ENCODE data around the gene BZW2. TPM values are rescaled to one million over a fixed set of nuclear protein-coding genes. Genes with fewer than 3 reads are reported as not detected.

The BZW2 gene
- total and polyA plus RNA-seq, 2 donors (not counting 1 experiment from before 2014, with no cell fraction given): 18.4 to 20.6 TPM

DNA sequence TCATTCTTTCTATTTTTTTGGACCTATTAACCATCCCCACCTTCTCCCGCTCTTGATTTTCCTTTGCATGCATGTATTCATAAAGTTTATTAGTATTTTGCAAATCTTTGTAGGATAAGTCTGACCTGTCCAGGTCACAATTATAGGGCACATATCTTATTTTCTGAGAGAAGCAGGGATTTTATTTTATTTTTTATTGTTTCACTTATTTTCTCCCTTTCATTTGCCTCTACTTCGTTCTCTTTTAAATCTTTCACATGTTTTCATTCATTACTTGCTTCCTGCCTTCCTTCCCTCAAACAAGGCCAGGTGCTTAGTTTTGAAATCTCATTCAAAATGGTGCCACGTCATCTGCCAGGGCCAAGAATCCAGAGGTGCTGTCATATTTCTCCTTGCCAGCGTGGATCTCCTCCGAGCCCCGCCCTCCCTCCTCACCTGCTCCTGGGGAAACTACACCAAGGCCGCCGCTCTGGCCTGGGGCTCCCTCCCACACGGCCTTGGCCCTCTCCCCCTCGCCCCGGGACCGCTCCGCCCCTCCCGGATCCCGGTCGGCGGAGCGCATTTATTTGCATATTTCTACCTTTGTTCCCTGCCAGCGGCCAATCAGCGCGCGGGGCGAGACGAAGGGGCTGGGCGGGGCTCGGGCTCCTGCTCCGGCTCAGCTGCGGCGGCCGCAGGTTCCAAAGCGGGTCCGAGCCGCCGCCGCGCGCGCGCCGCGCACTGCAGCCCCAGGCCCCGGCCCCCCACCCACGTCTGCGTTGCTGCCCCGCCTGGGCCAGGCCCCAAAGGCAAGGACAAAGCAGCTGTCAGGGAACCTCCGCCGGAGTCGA is 107.3 kb downstream of the BZW2 start, which contains the start of gene TSPAN13:
TSPAN13 (plus strand) TSS at position 654 of the 830 bp plus-strand sequence. CDS start 213 bp downstream, outside the sequence.
- Mint-ChIP-seq H3K9me3 (ENCODE audit: insufficient read depth) (no peaks in the 10 kb centered on the region), H3K27ac (peak within 1 kb of the TSS; percentile 96), H3K4me1 (peaks cover 36% of the 10 kb centered on the region), H3K4me3 (peak within 1 kb of the TSS; percentile 100), H3K27me3 (no peaks in the 10 kb centered on the region)
- Histone ChIP-seq H3K9ac (ENCODE audit: low read length) (peak within 1 kb of the TSS; percentile 89), H4K20me1 (ENCODE audit: control insufficient read depth, insufficient read depth, low read length, poor library complexity, severe bottlenecking) (peaks cover 4% of the 10 kb centered on the region), H2AFZ (ENCODE audit: insufficient read depth, low read depth, low read length, poor library complexity, severe bottlenecking) (peak within 1 kb of the TSS; percentile 79), H3K4me1 (ENCODE audit: control insufficient read depth in 2 of 2, insufficient read depth in 2 of 2, low read length in 2 of 2) (peaks cover 29% of the 10 kb centered on the region in 2 donors), H3K9me3 (ENCODE audit: control extremely low read depth in 1 of 3, control insufficient read depth in 2 of 3, insufficient read depth in 1 of 3, low read length in 2 of 3) (no peaks in the 10 kb centered on the region), H3K36me3 (replicated peaks in 1 of 2; ENCODE audit: control extremely low read depth in 1 of 2, control insufficient read depth in 1 of 2, extremely low read depth in 1 of 2, insufficient read depth in 2 of 2, low read length in 1 of 2) (no peaks in the 10 kb centered on the region), H3K27me3 (replicated peaks in 1 of 4; ENCODE audit: control extremely low read depth in 1 of 4, control insufficient read depth in 3 of 4, insufficient read depth in 4 of 4, low read length in 3 of 4) (no peaks in the 10 kb centered on the region), H3K4me3 (ENCODE audit: control extremely low read depth in 1 of 5, extremely low read depth in 1 of 5, insufficient read depth in 1 of 5, low read depth in 2 of 5, low read length in 4 of 5) (peak within 1 kb of the TSS; percentile 80 to 92 (median 86)), H3K4me2 (replicated peaks; ENCODE audit: low read depth, low read length, poor library complexity, severe bottlenecking) (peak within 1 kb of the TSS; percentile 68), H3K27ac (ENCODE audit: low read length in 2 of 2) (peak within 1 kb of the TSS; percentile 58 to 71), H3K79me2 (ENCODE audit: control insufficient read depth, insufficient read depth, low read length) (peaks cover 33% of the 10 kb centered on the region)
- CTCF ChIA-PET: interaction anchor here (1.4 to 2.0 kb wide), 3 partner anchors 48 to 548 kb away, joined by 4 to 5 read pairs (median 4); no protein-coding TSS in a partner anchor
- WGBS (ENCODE audit: insufficient coverage): under 1% methylated on average over 47 of the region's 48 CpGs
- ATAC-seq (ENCODE audit: low read depth): peak; percentile 86
- intact Hi-C loops (cut with micrococcal nuclease): loop anchor here (1.0 to 10.0 kb wide), 3 partner anchors 8 to 1751 kb away; partner anchors contain the start of gene BZW2
- POLR2A ChIA-PET: no interaction called here
- TF ChIP-seq, protein P1, sequence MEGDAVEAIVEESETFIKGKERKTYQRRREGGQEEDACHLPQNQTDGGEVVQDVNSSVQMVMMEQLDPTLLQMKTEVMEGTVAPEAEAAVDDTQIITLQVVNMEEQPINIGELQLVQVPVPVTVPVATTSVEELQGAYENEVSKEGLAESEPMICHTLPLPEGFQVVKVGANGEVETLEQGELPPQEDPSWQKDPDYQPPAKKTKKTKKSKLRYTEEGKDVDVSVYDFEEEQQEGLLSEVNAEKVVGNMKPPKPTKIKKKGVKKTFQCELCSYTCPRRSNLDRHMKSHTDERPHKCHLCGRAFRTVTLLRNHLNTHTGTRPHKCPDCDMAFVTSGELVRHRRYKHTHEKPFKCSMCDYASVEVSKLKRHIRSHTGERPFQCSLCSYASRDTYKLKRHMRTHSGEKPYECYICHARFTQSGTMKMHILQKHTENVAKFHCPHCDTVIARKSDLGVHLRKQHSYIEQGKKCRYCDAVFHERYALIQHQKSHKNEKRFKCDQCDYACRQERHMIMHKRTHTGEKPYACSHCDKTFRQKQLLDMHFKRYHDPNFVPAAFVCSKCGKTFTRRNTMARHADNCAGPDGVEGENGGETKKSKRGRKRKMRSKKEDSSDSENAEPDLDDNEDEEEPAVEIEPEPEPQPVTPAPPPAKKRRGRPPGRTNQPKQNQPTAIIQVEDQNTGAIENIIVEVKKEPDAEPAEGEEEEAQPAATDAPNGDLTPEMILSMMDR (IDR thresholded peaks at IDR 0.05): no peak
- no peak for TF ChIP-seq EZH2 (IDR thresholded peaks at IDR 0.05; ENCODE audit: borderline replicate concordance, insufficient read depth, low read depth, low read length, poor library complexity, severe bottlenecking)
- DNase-seq: peak; percentile 87

All from B cell (primary cell).